A673 (cell line): ENCODE results near the gene ADAMTS14. TPM values are rescaled to one million over a fixed set of nuclear protein-coding genes. Genes with fewer than 3 reads are reported as not detected.

Experiments used
- BruUV-seq: library from RNA; stranded (reverse); fragments of 400-500 nt; replicated peaks from 2 replicates; lab custom pipeline; 2021; lab: Mats Ljungman, UMichigan
- CTCF ChIA-PET: fragments of 300-600 bp; sonication (Branson Sonifier 250); formaldehyde crosslinking; loops from one replicate; lab custom pipeline; 2022; ENCODE audit warnings: antibody characterized with exemption; lab: Charles Lee
- POLR2A ChIA-PET: fragments of 300-600 bp; sonication (Branson Sonifier 250); formaldehyde crosslinking; loops from one replicate; lab custom pipeline; 2022; ENCODE audit warnings: antibody characterized with exemption; ENCODE audit not compliant: low non-redundant PET; lab: Charles Lee
- DNase-seq: peaks from one replicate; pipeline ENCODE4 v3.0.0-alpha.2; 2015; ENCODE audit warnings: low spot score
- H3K27ac ChIP-seq: fragments of 200-600 bp; sonication (generic); 2 replicates; pipeline ENCODE4 v1.5.1; 2016; ENCODE audit warnings: mixed run types, low read depth, mild to moderate bottlenecking, mixed read lengths, antibody characterized with exemption, low read length; ENCODE audit not compliant: poor library complexity, severe bottlenecking
- H3K27me3 ChIP-seq: fragments of 200-600 bp; sonication (generic); replicated peaks from 2 replicates; pipeline ENCODE4 v1.6.1; 2017; ENCODE audit warnings: mixed run types, low read depth, mild to moderate bottlenecking, mixed read lengths, antibody characterized with exemption, low read length; ENCODE audit not compliant: insufficient read depth, poor library complexity
- H3K36me3 ChIP-seq: fragments of 200-600 bp; sonication (generic); 2 replicates; pipeline ENCODE4 v1.6.1; 2016; ENCODE audit warnings: mixed run types, mild to moderate bottlenecking, mixed read lengths, antibody characterized with exemption, low read length; ENCODE audit not compliant: insufficient read depth, poor library complexity, severe bottlenecking
- H3K4me1 ChIP-seq: fragments of 200-600 bp; sonication (generic); 2 replicates; pipeline ENCODE4 v1.6.1; 2017; ENCODE audit warnings: mixed run types, mild to moderate bottlenecking, mixed read lengths, antibody characterized with exemption, low read length; ENCODE audit not compliant: insufficient read depth, poor library complexity, severe bottlenecking
- H3K4me3 ChIP-seq: fragments of 200-600 bp; sonication (generic); 2 replicates; pipeline ENCODE4 v1.5.1; 2016; ENCODE audit warnings: low read depth, mixed run types, mild to moderate bottlenecking, mixed read lengths, low read length; ENCODE audit not compliant: poor library complexity, severe bottlenecking
- H3K9me3 ChIP-seq: fragments of 200-600 bp; sonication (generic); 2 replicates; pipeline ENCODE4 v1.6.1; 2016; ENCODE audit warnings: mixed run types, low read depth, mild to moderate bottlenecking, mixed read lengths, antibody characterized with exemption, low read length; ENCODE audit not compliant: poor library complexity, severe bottlenecking
- EZH2 ChIP-seq: fragments of 200-600 bp; sonication (generic); IDR thresholded peaks from 2 replicates; pipeline ENCODE4 v1.6.1; 2017; ENCODE audit warnings: borderline replicate concordance, low read depth, mild to moderate bottlenecking, mixed read lengths, antibody characterized with exemption, low read length; ENCODE audit not compliant: poor library complexity, severe bottlenecking
- intact Hi-C: fragments of 100-400 bp; cut with micrococcal nuclease; formaldehyde crosslinking; loops from one replicate; pipeline ENCODE4 v1.10.0; 2022; ENCODE audit not compliant: unreplicated experiment
- total RNA-seq: library from RNA; stranded (reverse); gene quantifications from 2 replicates; pipeline ENCODE4 v1.2.3, GENCODE V29; 2021
- TF ChIP-seq, protein P1 (sequence below): fragments of 300-800, 200-600 bp; sonication (generic); conservative IDR thresholded peaks from 2 replicates; pipeline ENCODE4 v1.5.1; 2017; ENCODE audit warnings: low read depth, mild to moderate bottlenecking, antibody characterized with exemption, low read length, moderate library complexity, mixed read lengths

The ADAMTS14 gene
- total RNA-seq, 1 experiment from 2014 or later = 0.21 TPM

- no peak overlapping the region for H3K27ac ChIP-seq
- POLR2A ChIA-PET = no interaction called here
- no peak overlapping the region for H3K4me3 ChIP-seq
- no TSS peak for BruUV-seq
- H3K36me3 ChIP-seq = no peaks in the 10 kb centered on the region
- peaks cover 11% of the 10 kb centered on the region for H3K4me1 ChIP-seq
- CTCF ChIA-PET = no interaction called here
- no peak for TF ChIP-seq EZH2
- TF ChIP-seq, protein P1, sequence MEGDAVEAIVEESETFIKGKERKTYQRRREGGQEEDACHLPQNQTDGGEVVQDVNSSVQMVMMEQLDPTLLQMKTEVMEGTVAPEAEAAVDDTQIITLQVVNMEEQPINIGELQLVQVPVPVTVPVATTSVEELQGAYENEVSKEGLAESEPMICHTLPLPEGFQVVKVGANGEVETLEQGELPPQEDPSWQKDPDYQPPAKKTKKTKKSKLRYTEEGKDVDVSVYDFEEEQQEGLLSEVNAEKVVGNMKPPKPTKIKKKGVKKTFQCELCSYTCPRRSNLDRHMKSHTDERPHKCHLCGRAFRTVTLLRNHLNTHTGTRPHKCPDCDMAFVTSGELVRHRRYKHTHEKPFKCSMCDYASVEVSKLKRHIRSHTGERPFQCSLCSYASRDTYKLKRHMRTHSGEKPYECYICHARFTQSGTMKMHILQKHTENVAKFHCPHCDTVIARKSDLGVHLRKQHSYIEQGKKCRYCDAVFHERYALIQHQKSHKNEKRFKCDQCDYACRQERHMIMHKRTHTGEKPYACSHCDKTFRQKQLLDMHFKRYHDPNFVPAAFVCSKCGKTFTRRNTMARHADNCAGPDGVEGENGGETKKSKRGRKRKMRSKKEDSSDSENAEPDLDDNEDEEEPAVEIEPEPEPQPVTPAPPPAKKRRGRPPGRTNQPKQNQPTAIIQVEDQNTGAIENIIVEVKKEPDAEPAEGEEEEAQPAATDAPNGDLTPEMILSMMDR = no peak
- H3K27me3 ChIP-seq = no peaks in the 10 kb centered on the region
- DNase-seq = no peak
- peaks cover 4% of the 10 kb centered on the region for H3K9me3 ChIP-seq
- intact Hi-C loops = no loop called here
Observed at GRCh38 chr10:70761031-70761601, 88.8 kb downstream of the ADAMTS14 start.

- TF ChIP-seq, protein P1 = no peak
- TF ChIP-seq EZH2 = no peak
- no peaks in the 10 kb centered on the region for H3K36me3 ChIP-seq
- CTCF ChIA-PET = no interaction called here
- no peak overlapping the region for H3K4me3 ChIP-seq
- BruUV-seq = no TSS peak
- H3K9me3 ChIP-seq = peaks cover 4% of the 10 kb centered on the region
- no peak for DNase-seq
- H3K27ac ChIP-seq = no peak overlapping the region
- H3K27me3 ChIP-seq = no peaks in the 10 kb centered on the region
- POLR2A ChIA-PET = no interaction called here
- intact Hi-C loops = no loop called here
- peaks cover 11% of the 10 kb centered on the region for H3K4me1 ChIP-seq
Observed at GRCh38 chr10:70761727-70762350, 89.5 kb downstream of the ADAMTS14 start.

DNA sequence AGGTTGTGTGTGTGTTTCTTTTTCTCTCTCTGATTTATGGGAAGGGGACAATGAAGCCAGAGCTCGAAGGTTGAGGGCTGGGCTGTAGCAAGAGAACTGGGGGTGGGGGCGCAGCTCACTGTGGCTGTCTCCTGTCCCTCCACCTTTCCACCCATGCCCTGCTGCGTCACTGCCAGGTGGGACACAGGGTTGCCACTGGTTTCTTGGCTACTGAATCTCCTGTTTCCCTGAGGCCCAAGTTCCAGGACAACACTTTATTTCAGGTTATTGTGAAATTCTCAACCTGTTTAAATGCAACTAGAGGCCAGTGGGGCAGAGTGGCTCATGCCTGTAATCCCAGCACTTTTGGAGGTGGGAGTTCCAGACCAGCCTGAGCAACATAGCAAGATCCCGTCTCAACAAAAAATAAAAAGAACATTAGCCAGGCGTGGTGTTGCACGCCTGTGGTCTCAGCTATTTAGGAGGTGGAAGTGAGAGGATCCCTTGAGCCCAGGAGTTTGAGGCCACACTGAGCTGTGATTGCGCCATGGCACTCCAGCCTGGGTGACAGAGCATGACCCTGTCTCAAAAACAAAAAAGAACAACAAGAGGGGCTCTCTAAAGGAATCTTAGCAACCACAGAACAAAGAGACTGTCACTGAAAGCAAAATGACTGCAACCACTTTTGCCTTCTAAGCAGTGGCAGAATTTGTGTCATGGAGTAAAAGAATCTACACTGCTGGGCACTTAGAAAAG is 90.3 kb downstream of the ADAMTS14 start:
- Histone ChIP-seq H3K36me3 (no peaks in the 10 kb centered on the region), H3K27me3 (no peaks in the 10 kb centered on the region), H3K27ac (no peak overlapping the region), H3K4me1 (peaks cover 11% of the 10 kb centered on the region), H3K4me3 (no peak overlapping the region), H3K9me3 (peaks cover 4% of the 10 kb centered on the region)
- TF ChIP-seq EZH2 = no peak
- TF ChIP-seq, protein P1 = no peak
- DNase-seq = no peak
- ChIA-PET CTCF (no interaction called here), POLR2A (no interaction called here)
- intact Hi-C loops = no loop called here
- BruUV-seq = no TSS peak
